Liver (tissue), 3 donors: ENCODE data around the gene MSH3.

Experiments
- EGR1 ChIP-seq, 2 donors: IDR thresholded peaks; 2 replicates each; pipeline ENCODE4 v1.6.1; 2016 to 2018; ENCODE audit warnings: antibody characterized with exemption in 2 of 2, low read depth in 2 of 2
- GABPA ChIP-seq, 2 donors: IDR thresholded peaks in 1 of 2; conservative IDR thresholded peaks in 1 of 2; 2 replicates each; pipeline ENCODE4 v1.6.1; 2016; ENCODE audit warnings: antibody characterized with exemption in 2 of 2, mild to moderate bottlenecking in 1 of 2, moderate library complexity in 1 of 2
- JUND ChIP-seq, 2 donors: IDR thresholded peaks; 2 replicates each; pipeline ENCODE4 v1.6.1; 2016; ENCODE audit warnings: antibody characterized with exemption in 2 of 2
- SP1 ChIP-seq: IDR thresholded peaks from 2 replicates; pipeline ENCODE4 v1.6.1; 2018; ENCODE audit warnings: antibody characterized with exemption, mild to moderate bottlenecking
- TAF1 ChIP-seq: conservative IDR thresholded peaks from 2 replicates; pipeline ENCODE4 v1.6.1; 2016; ENCODE audit warnings: antibody characterized with exemption, mild to moderate bottlenecking
- YY1 ChIP-seq: IDR thresholded peaks from 2 replicates; pipeline ENCODE4 v1.6.1; 2016; ENCODE audit warnings: antibody characterized with exemption, mild to moderate bottlenecking
- ZBTB33 ChIP-seq: IDR thresholded peaks from 2 replicates; pipeline ENCODE4 v1.6.1; 2016; ENCODE audit warnings: antibody characterized with exemption
- TF ChIP-seq, protein P1 (sequence below): fragments of 150-350 bp; IDR thresholded peaks from 2 replicates; pipeline ENCODE4 v1.5.1; 2017; ENCODE audit warnings: improper control_type of control experiment, low read depth, low read length; ENCODE audit not compliant: missing input control
- TF ChIP-seq, protein P2 (sequence below): IDR thresholded peaks from 2 replicates; pipeline ENCODE4 v1.6.1; 2016; ENCODE audit warnings: antibody characterized with exemption
- TF ChIP-seq, protein P3 (sequence below): IDR thresholded peaks from 2 replicates; pipeline ENCODE4 v1.6.1; 2016; ENCODE audit warnings: antibody characterized with exemption
- TF ChIP-seq, protein P4 (sequence below): IDR thresholded peaks from 2 replicates; pipeline ENCODE4 v1.6.1; 2016; ENCODE audit warnings: antibody characterized with exemption, mild to moderate bottlenecking
- donor health status: healthy.
- donor health status: healthy.

DNA sequence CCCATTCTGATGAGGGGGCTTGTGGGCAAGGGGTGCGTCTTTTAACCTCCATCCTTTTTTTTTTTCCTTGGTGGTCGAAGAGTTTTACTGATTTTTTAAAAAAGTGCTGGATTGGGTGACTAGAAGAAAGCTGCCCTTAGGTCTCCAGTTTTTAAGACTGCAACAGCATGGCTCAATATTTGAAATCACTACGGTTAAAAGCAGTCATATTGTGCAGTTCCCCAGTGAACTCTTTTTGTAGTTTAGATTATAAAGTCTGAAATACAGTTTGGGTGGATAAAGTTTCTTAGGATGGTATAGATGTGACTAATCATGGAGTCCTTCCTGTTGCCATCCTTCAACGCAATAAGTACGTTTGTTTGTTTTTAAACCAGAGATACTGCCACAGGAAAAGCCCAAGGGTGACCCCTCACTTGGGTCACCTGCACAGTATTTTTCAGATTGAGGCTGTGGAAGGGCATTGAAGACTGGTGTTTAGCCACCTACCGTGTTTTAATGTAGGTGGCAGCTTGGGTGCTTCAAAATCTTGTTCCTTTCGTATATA lies 851 bp downstream of the MSH3 start:
- TF ChIP-seq, protein P1, sequence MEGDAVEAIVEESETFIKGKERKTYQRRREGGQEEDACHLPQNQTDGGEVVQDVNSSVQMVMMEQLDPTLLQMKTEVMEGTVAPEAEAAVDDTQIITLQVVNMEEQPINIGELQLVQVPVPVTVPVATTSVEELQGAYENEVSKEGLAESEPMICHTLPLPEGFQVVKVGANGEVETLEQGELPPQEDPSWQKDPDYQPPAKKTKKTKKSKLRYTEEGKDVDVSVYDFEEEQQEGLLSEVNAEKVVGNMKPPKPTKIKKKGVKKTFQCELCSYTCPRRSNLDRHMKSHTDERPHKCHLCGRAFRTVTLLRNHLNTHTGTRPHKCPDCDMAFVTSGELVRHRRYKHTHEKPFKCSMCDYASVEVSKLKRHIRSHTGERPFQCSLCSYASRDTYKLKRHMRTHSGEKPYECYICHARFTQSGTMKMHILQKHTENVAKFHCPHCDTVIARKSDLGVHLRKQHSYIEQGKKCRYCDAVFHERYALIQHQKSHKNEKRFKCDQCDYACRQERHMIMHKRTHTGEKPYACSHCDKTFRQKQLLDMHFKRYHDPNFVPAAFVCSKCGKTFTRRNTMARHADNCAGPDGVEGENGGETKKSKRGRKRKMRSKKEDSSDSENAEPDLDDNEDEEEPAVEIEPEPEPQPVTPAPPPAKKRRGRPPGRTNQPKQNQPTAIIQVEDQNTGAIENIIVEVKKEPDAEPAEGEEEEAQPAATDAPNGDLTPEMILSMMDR = no peak
- no peak for TF ChIP-seq JUND (IDR thresholded peaks at IDR 0.05)
- TF ChIP-seq YY1 = no peak
- TF ChIP-seq ZBTB33 = no peak
- TF ChIP-seq, protein P2, sequence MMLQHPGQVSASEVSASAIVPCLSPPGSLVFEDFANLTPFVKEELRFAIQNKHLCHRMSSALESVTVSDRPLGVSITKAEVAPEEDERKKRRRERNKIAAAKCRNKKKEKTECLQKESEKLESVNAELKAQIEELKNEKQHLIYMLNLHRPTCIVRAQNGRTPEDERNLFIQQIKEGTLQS = no peak
- no peak for TF ChIP-seq SP1
- TF ChIP-seq TAF1 = no peak
- TF ChIP-seq GABPA (IDR thresholded peaks at IDR 0.05 in 1 of 2, conservative IDR thresholded peaks at IDR 0.05 in 1 of 2) = no peak
- TF ChIP-seq, protein P3, sequence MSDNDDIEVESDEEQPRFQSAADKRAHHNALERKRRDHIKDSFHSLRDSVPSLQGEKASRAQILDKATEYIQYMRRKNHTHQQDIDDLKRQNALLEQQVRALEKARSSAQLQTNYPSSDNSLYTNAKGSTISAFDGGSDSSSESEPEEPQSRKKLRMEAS = no peak
- no peak for TF ChIP-seq EGR1 (IDR thresholded peaks at IDR 0.05; ENCODE audit: low read depth in 2 of 2)
- TF ChIP-seq, protein P4, sequence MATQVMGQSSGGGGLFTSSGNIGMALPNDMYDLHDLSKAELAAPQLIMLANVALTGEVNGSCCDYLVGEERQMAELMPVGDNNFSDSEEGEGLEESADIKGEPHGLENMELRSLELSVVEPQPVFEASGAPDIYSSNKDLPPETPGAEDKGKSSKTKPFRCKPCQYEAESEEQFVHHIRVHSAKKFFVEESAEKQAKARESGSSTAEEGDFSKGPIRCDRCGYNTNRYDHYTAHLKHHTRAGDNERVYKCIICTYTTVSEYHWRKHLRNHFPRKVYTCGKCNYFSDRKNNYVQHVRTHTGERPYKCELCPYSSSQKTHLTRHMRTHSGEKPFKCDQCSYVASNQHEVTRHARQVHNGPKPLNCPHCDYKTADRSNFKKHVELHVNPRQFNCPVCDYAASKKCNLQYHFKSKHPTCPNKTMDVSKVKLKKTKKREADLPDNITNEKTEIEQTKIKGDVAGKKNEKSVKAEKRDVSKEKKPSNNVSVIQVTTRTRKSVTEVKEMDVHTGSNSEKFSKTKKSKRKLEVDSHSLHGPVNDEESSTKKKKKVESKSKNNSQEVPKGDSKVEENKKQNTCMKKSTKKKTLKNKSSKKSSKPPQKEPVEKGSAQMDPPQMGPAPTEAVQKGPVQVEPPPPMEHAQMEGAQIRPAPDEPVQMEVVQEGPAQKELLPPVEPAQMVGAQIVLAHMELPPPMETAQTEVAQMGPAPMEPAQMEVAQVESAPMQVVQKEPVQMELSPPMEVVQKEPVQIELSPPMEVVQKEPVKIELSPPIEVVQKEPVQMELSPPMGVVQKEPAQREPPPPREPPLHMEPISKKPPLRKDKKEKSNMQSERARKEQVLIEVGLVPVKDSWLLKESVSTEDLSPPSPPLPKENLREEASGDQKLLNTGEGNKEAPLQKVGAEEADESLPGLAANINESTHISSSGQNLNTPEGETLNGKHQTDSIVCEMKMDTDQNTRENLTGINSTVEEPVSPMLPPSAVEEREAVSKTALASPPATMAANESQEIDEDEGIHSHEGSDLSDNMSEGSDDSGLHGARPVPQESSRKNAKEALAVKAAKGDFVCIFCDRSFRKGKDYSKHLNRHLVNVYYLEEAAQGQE = no peak
